K562 (cell line): Measurements from ENCODE around the gene HCFC1R1. TPM values are rescaled to one million over a fixed set of nuclear protein-coding genes. Genes with fewer than 3 reads are reported as not detected.

Source experiments
- ATAC-seq: fragments of 200-7000 bp; cut with Tn5 transposase; 3 replicates; pipeline ENCODE4 v1.9.1; 2020; ENCODE audit warnings: moderate library complexity
- BruUV-seq: library from RNA; stranded (reverse); fragments of 400-500 nt; replicated peaks from 2 replicates; lab custom pipeline; 2021; lab: Mats Ljungman, UMichigan
- CTCF ChIA-PET: fragments of 300-600 bp; formaldehyde crosslinking; extraction: SDS; loops from one replicate; lab custom pipeline; 2021; ENCODE audit warnings: low intra/inter-chr PET ratio; lab: Yijun Ruan, JAX
- POLR2A ChIA-PET: fragments of 300-600, 350-650 bp; sonication (Branson Sonifier 250); formaldehyde crosslinking; extraction: SDS; loops from one replicate; lab custom pipeline; 2021; ENCODE audit warnings: antibody characterized with exemption, inconsistent platforms; lab: Yijun Ruan, JAX
- DNase-seq, 4 experiments: peaks; one replicate each; pipeline versions ENCODE4 v3.0.0 to v3.0.0-alpha.2; 2011 to 2018; ENCODE audit warnings: low spot score in 3 of 4, mixed read lengths in 3 of 4; ENCODE audit errors: extremely low read depth in 1 of 4
- FAIRE-seq: peaks from 2 replicates; lab custom pipeline; 2011; peaks lifted over from hg19 to GRCh38; lab: Jason Lieb, UNC
- H2AFZ ChIP-seq: 2 replicates; pipeline ENCODE4 v1.6.0; 2011; ENCODE audit warnings: low read depth, low read length, control low read depth, inconsistent platforms
- H3K27ac ChIP-seq: fragments of 200-600 bp; 3 replicates; pipeline ENCODE4 v1.8.0; 2011; ENCODE audit warnings: low read depth, mild to moderate bottlenecking, control low read depth, inconsistent platforms, low read length, moderate library complexity, mixed read lengths; ENCODE audit errors: extremely low read depth
- H3K27me3 ChIP-seq, 2 experiments: fragments of 300-600 bp in 1 of 2; 2 replicates in 1 of 2; 3 replicates in 1 of 2; pipeline versions ENCODE4 v1.6.0 to v1.8.0; 2011; ENCODE audit warnings: inconsistent platforms in 2 of 2, low read length in 2 of 2, mild to moderate bottlenecking in 1 of 2, mixed read lengths in 1 of 2, moderate library complexity in 1 of 2; ENCODE audit not compliant: control insufficient read depth in 2 of 2, insufficient read depth in 2 of 2
- H3K36me3 ChIP-seq: fragments of 300-600 bp; 3 replicates; pipeline ENCODE4 v1.8.0; 2011; ENCODE audit warnings: mild to moderate bottlenecking, low read length, inconsistent platforms; ENCODE audit not compliant: control insufficient read depth, insufficient read depth
- H3K4me1 ChIP-seq, 2 experiments: fragments of 200-600 bp in 1 of 2; replicated peaks in 1 of 2; 2 replicates in 1 of 2; 3 replicates in 1 of 2; pipeline versions ENCODE4 v1.5.1 to v1.8.0; 2011; ENCODE audit warnings: inconsistent platforms in 2 of 2, low read length in 2 of 2, mild to moderate bottlenecking in 1 of 2, mixed read lengths in 1 of 2, moderate library complexity in 1 of 2; ENCODE audit not compliant: control insufficient read depth in 2 of 2, insufficient read depth in 2 of 2
- H3K4me2 ChIP-seq: 2 replicates; pipeline ENCODE4 v1.6.1; 2011; ENCODE audit warnings: low read length, control low read depth, inconsistent platforms, mixed read lengths; ENCODE audit not compliant: insufficient read depth
- H3K4me3 ChIP-seq: fragments of 200-600 bp; sonication (generic), shearing (Covaris generic); 2 replicates; pipeline ENCODE4 v1.5.1; 2016; ENCODE audit warnings: control low read depth, inconsistent platforms
- H3K79me2 ChIP-seq: fragments of 200-600 bp; 3 replicates; pipeline ENCODE4 v1.8.0; 2011; ENCODE audit warnings: low read length, inconsistent platforms; ENCODE audit not compliant: control insufficient read depth, insufficient read depth
- H3K9ac ChIP-seq, 2 experiments: 2 replicates each; pipeline versions ENCODE4 v1.6.0 to v1.6.1; 2011; ENCODE audit warnings: low read depth in 2 of 2, low read length in 2 of 2, control low read depth in 1 of 2, inconsistent platforms in 1 of 2, mild to moderate bottlenecking in 1 of 2, mixed read lengths in 1 of 2; ENCODE audit not compliant: insufficient read depth in 1 of 2
- H3K9me1 ChIP-seq: one replicate; pipeline ENCODE4 v1.6.0; 2011; ENCODE audit warnings: inconsistent platforms, mild to moderate bottlenecking, low read length, moderate library complexity; ENCODE audit not compliant: control insufficient read depth, insufficient read depth
- H3K9me3 ChIP-seq: replicated peaks from 2 replicates; pipeline ENCODE4 v1.5.1; 2011; ENCODE audit warnings: low read depth, low read length, inconsistent platforms; ENCODE audit not compliant: control insufficient read depth, insufficient read depth
- H4K20me1 ChIP-seq: replicated peaks from 2 replicates; pipeline ENCODE4 v1.6.1; 2011; ENCODE audit warnings: low read length, inconsistent platforms, mixed read lengths; ENCODE audit not compliant: control insufficient read depth, insufficient read depth
- ATF3 ChIP-seq, 2 experiments: fragments of 450-650 bp in 1 of 2; sonication (generic) in 1 of 2; formaldehyde crosslinking in 1 of 2; IDR thresholded peaks in 1 of 2; conservative IDR thresholded peaks in 1 of 2; 2 replicates each; pipeline versions ENCODE4 v1.6.1 to v1.8.1; 2016 to 2023; ENCODE audit warnings: mild to moderate bottlenecking in 2 of 2, moderate library complexity in 2 of 2, inconsistent platforms in 1 of 2, missing genetic modification reagents in 1 of 2
- BCOR ChIP-seq: fragments of 450-650 bp; IDR thresholded peaks from 2 replicates; pipeline ENCODE4 v1.6.1; 2016
- CEBPB ChIP-seq: fragments of 450-650 bp; IDR thresholded peaks from 2 replicates; pipeline ENCODE4 v1.6.1; 2016; ENCODE audit warnings: missing genetic modification characterization, missing compliant biosample characterization
- CEBPG ChIP-seq, 3 experiments: fragments of 200-800 bp in 1 of 3; sonication (Bioruptor generic) in 1 of 3; sonication (generic) in 1 of 3; formaldehyde crosslinking in 1 of 3; IDR thresholded peaks in 2 of 3; conservative IDR thresholded peaks in 1 of 3; 2 replicates each; pipeline versions ENCODE4 v1.6.1 to v1.8.0; 2016 to 2022; ENCODE audit warnings: missing compliant biosample characterization in 2 of 3, missing genetic modification characterization in 2 of 3, mild to moderate bottlenecking in 1 of 3, missing genetic modification reagents in 1 of 3
- ESRRA ChIP-seq: fragments of 450-650 bp; IDR thresholded peaks from 2 replicates; pipeline ENCODE4 v1.6.1; 2014; ENCODE audit warnings: low read depth, mild to moderate bottlenecking, moderate library complexity, borderline replicate concordance
- LEF1 ChIP-seq: fragments of 450-650 bp; IDR thresholded peaks from 2 replicates; pipeline ENCODE4 v1.6.1; 2016; ENCODE audit warnings: mild to moderate bottlenecking
- MAFK ChIP-seq: IDR thresholded peaks from 2 replicates; pipeline ENCODE4 v1.6.1; 2011; ENCODE audit warnings: low read length, improper control_type of control experiment
- RBM25 ChIP-seq: fragments of 200-400 bp; formaldehyde crosslinking; IDR thresholded peaks from 2 replicates; pipeline ENCODE4 v1.6.1; 2018; ENCODE audit warnings: low read length, low read depth, moderate library complexity; ENCODE audit not compliant: severe bottlenecking
- WGBS: fragments of 100-300 bp; shearing (Covaris generic); methylation state at CpG from one replicate; pipeline ENCODE4 v1.1.6; 2016; ENCODE audit warnings: low coverage, mixed read lengths; ENCODE audit not compliant: insufficient coverage; ENCODE audit errors: missing lambda C conversion rate; 5-methylcytosine and 5-hydroxymethylcytosine counted together
- in situ Hi-C: fragments of 300-500 bp; cut with MboI; formaldehyde crosslinking; loops from 4 replicates; pipeline ENCODE4 v1.15.0; 2018; ENCODE audit warnings: inconsistent platforms, mixed read lengths
- intact Hi-C: fragments of 100-400 bp; cut with micrococcal nuclease; formaldehyde crosslinking; loops from 2 replicates; pipeline ENCODE4 v1.14.2; 2022
- polyA plus RNA-seq, 8 experiments: library from polyadenylated mRNA; depleted of rRNA in 4 of 8; stranded (reverse) in 5 of 8; unstranded in 3 of 8; fragments of >200 nt; fragmentation: Nextera tagmentation in 2 of 8; fragmentation: Illumina TruSeq in 1 of 8; extraction: Ambion mirVana in 2 of 8; extraction: Trizol in 1 of 8; gene quantifications; 2 replicates each; pipeline versions ENCODE4 v1.2.1 to v1.2.3, GENCODE V29; 2011 to 2014; ENCODE audit warnings: inconsistent platforms in 1 of 8, missing spikeins in 1 of 8
- total RNA-seq, 7 experiments: library from RNA; depleted of rRNA in 6 of 7; stranded (reverse); fragments of >200 nt in 6 of 7; fragmentation: Illumina TruSeq in 2 of 7; extraction: Trizol in 2 of 7; gene quantifications; 2 replicates each; pipeline versions ENCODE4 v1.2.1 to v1.2.3, GENCODE V29; 2011 to 2021; ENCODE audit warnings: low replicate concordance in 1 of 7
- TF ChIP-seq, protein P1 (sequence below): sonication (generic); formaldehyde crosslinking; IDR thresholded peaks from 2 replicates; pipeline ENCODE4 v1.8.0; 2022; ENCODE audit warnings: mild to moderate bottlenecking, missing genetic modification reagents
- TF ChIP-seq, protein P2 (sequence below): fragments of 250-450 bp; sonication (Bioruptor Pico); IDR thresholded peaks from 2 replicates; pipeline ENCODE4 v1.8.0; 2022; ENCODE audit warnings: moderate library complexity, mild to moderate bottlenecking, inconsistent platforms

The HCFC1R1 gene
- total and polyA plus RNA-seq, 9 of the 15 experiments (the other 6 are each of a cell fraction or from before 2014, with no cell fraction given): 2.2 to 29.0 (median 11.2) TPM

- no peaks in the 10 kb centered on the region for H3K9me3 ChIP-seq
Measured at GRCh38 chr16:3038896-3039295, 15.2 kb upstream of the HCFC1R1 start.

GRCh38 chr16:3038256-3038655 lies 14.5 kb upstream of the HCFC1R1 start:
- H3K36me3 ChIP-seq: no peaks in the 10 kb centered on the region
- no peaks in the 10 kb centered on the region for H3K79me2 ChIP-seq
- peak; percentile 61 for ATAC-seq
- H3K4me1 ChIP-seq: peaks cover 0 to 16% of the 10 kb centered on the region in 2 experiments; a peak in 2 of 5 replicates
- intact Hi-C loops (no loop called here), in situ Hi-C loops (no loop called here)
- H2AFZ ChIP-seq: no peak overlapping the region
- H3K9me1 ChIP-seq: no peaks in the 10 kb centered on the region
- peak overlapping the region in 1 of 2 experiments; percentile 17; a peak in 1 of 4 replicates for H3K9ac ChIP-seq
- CTCF ChIA-PET: no interaction called here
- H3K27ac ChIP-seq: no peak overlapping the region
- FAIRE-seq: no peak
- POLR2A ChIA-PET: interaction anchor here (0.6 to 1.0 kb wide), 3 partner anchors 38 to 197 kb away, joined by 3 read pairs; partner anchors contain the start of gene ZNF200
- no peak overlapping the region for H3K4me3 ChIP-seq
- H3K9me3 ChIP-seq: no peaks in the 10 kb centered on the region
- DNase-seq: no peak
- no peak overlapping the region for H3K4me2 ChIP-seq
- H3K27me3 ChIP-seq: peaks cover 54 to 67% of the 10 kb centered on the region in 2 experiments
- TF ChIP-seq MAFK (no peak), ATF3 (IDR thresholded peaks at IDR 0.05) (peak; percentile 79), ATF3 (CRISPR knock-in tag; conservative IDR thresholded peaks at IDR 0.05) (no peak), CEBPB (peak; percentile 77), CEBPG (CRISPR knock-in tag; IDR thresholded peaks at IDR 0.05) (peak; percentile 89), CEBPG (tag; conservative IDR thresholded peaks at IDR 0.05 in 1 of 2, IDR thresholded peaks at IDR 0.05 in 1 of 2) (peak; percentile 53 to 78; a peak in 3 of 4 replicates)
- TF ChIP-seq, protein P1, sequence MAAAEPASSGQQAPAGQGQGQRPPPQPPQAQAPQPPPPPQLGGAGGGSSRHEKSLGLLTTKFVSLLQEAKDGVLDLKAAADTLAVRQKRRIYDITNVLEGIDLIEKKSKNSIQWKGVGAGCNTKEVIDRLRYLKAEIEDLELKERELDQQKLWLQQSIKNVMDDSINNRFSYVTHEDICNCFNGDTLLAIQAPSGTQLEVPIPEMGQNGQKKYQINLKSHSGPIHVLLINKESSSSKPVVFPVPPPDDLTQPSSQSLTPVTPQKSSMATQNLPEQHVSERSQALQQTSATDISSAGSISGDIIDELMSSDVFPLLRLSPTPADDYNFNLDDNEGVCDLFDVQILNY: no peak
- TF ChIP-seq, protein P2, sequence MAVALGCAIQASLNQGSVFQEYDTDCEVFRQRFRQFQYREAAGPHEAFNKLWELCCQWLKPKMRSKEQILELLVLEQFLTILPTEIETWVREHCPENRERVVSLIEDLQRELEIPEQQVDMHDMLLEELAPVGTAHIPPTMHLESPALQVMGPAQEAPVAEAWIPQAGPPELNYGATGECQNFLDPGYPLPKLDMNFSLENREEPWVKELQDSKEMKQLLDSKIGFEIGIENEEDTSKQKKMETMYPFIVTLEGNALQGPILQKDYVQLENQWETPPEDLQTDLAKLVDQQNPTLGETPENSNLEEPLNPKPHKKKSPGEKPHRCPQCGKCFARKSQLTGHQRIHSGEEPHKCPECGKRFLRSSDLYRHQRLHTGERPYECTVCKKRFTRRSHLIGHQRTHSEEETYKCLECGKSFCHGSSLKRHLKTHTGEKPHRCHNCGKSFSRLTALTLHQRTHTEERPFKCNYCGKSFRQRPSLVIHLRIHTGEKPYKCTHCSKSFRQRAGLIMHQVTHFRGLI (CRISPR knock-in tag): no peak
- H4K20me1 ChIP-seq: peaks cover 8% of the 10 kb centered on the region
- BruUV-seq: no TSS peak
- WGBS: 6% methylated on average over 11 of the region's 11 CpGs

More at GRCh38 chr16:3038896-3039295, 15.2 kb upstream of the HCFC1R1 start:
- no peak overlapping the region for H3K4me3 ChIP-seq
- H3K36me3 ChIP-seq: no peaks in the 10 kb centered on the region
- WGBS: 21% methylated on average over 5 of the region's 5 CpGs
- peaks cover 0 to 16% of the 10 kb centered on the region in 2 experiments; a peak in 2 of 5 replicates for H3K4me1 ChIP-seq
- no peak overlapping the region; a peak in 1 of 4 replicates for H3K9ac ChIP-seq
- intact Hi-C loops: no loop called here
- H3K9me1 ChIP-seq: no peaks in the 10 kb centered on the region
- ATAC-seq: no peak
- ChIA-PET POLR2A (interaction anchor here (0.6 to 1.0 kb wide), 2 partner anchors 86 to 196 kb away, joined by 3 read pairs; partner anchors contain the start of gene ZNF200), CTCF (no interaction called here)
- no peak overlapping the region for H2AFZ ChIP-seq
- BruUV-seq: no TSS peak
- TF ChIP-seq BCOR: 0 out of 2 replicates have a peak, but pooled peaks have one; percentile 33
- peak; percentile 52; the same call in 1 of the 2 replicates for TF ChIP-seq ESRRA
- TF ChIP-seq RBM25: peak; percentile 67
- no peak for TF ChIP-seq LEF1
- DNase-seq: no peak
- no peak overlapping the region for H3K4me2 ChIP-seq
- H3K27ac ChIP-seq: no peak overlapping the region
- in situ Hi-C loops: no loop called here
- no peak for FAIRE-seq
- peaks cover 50 to 63% of the 10 kb centered on the region in 2 experiments for H3K27me3 ChIP-seq
- peaks cover 8% of the 10 kb centered on the region for H4K20me1 ChIP-seq
- H3K79me2 ChIP-seq: no peaks in the 10 kb centered on the region
